GM12878 (cell line): Measurements from ENCODE around the gene DMD. TPM values are rescaled to one million over a fixed set of nuclear protein-coding genes. Genes with fewer than 3 reads are reported as not detected.

Source experiments
- ATAC-seq: fragments of 200-7000 bp; cut with Tn5 transposase; 3 replicates; pipeline ENCODE4 v1.9.1; 2020; ENCODE audit warnings: mild to moderate bottlenecking, moderate library complexity
- BruUV-seq: library from RNA; stranded (reverse); fragments of 400-500 nt; replicated peaks from 2 replicates; lab custom pipeline; 2021; lab: Mats Ljungman, UMichigan
- CTCF ChIA-PET: fragments of 300-600 bp; sonication (Branson Sonifier 250); formaldehyde crosslinking; extraction: SDS; loops from one replicate; lab custom pipeline; 2021; ENCODE audit warnings: inconsistent platforms; lab: Yijun Ruan, JAX
- POLR2A ChIA-PET: fragments of 350-600 bp; formaldehyde crosslinking; extraction: SDS; loops from one replicate; lab custom pipeline; 2021; ENCODE audit warnings: inconsistent platforms; lab: Charles Lee
- RAD21 ChIA-PET: fragments of 300-600 bp; sonication (Branson Sonifier 250); formaldehyde crosslinking; loops from one replicate; lab custom pipeline; 2023; ENCODE audit warnings: antibody characterized with exemption; ENCODE audit not compliant: unreplicated experiment; lab: Charles Lee
- SMC1A ChIA-PET: fragments of 300-600 bp; sonication (Branson Sonifier 250); formaldehyde crosslinking; loops from one replicate; lab custom pipeline; 2023; ENCODE audit not compliant: unreplicated experiment, uncharacterized antibody; lab: Charles Lee
- DNase-seq: peaks from one replicate; pipeline ENCODE4 v3.0.0-alpha.2; 2011; ENCODE audit warnings: low read depth, low spot score
- FAIRE-seq: peaks from 3 replicates; lab custom pipeline; 2011; peaks lifted over from hg19 to GRCh38; lab: Jason Lieb, UNC
- H2AFZ ChIP-seq: 2 replicates; pipeline ENCODE4 v1.6.0; 2011; ENCODE audit warnings: low read depth, low read length, control low read depth; ENCODE audit not compliant: control insufficient read depth
- H3K27ac ChIP-seq: 2 replicates; pipeline ENCODE4 v1.5.1; 2011; ENCODE audit warnings: control low read depth; ENCODE audit not compliant: control insufficient read depth, insufficient read depth
- H3K27me3 ChIP-seq, 2 experiments: replicated peaks in 1 of 2; 2 replicates each; pipeline versions ENCODE4 v1.6.0 to v1.6.1; 2011; ENCODE audit warnings: low read length in 1 of 2; ENCODE audit not compliant: control insufficient read depth in 2 of 2, insufficient read depth in 2 of 2
- H3K36me3 ChIP-seq, 2 experiments: 2 replicates each; pipeline ENCODE4 v1.5.1; 2011; ENCODE audit warnings: low read length in 1 of 2; ENCODE audit not compliant: control insufficient read depth in 2 of 2, insufficient read depth in 2 of 2
- H3K4me1 ChIP-seq: 2 replicates; pipeline ENCODE4 v1.6.1; 2011; ENCODE audit warnings: mild to moderate bottlenecking, low read length, moderate library complexity, mixed read lengths; ENCODE audit not compliant: control insufficient read depth, insufficient read depth
- H3K4me2 ChIP-seq: 2 replicates; pipeline ENCODE4 v1.6.0; 2011; ENCODE audit warnings: control low read depth; ENCODE audit not compliant: control insufficient read depth, insufficient read depth
- H3K4me3 ChIP-seq: fragments of 200-600 bp; sonication (generic); 2 replicates; pipeline ENCODE4 v1.5.1; 2016
- H3K79me2 ChIP-seq: 2 replicates; pipeline ENCODE4 v1.6.0; 2011; ENCODE audit warnings: low read length; ENCODE audit not compliant: control insufficient read depth, insufficient read depth
- H3K9ac ChIP-seq: 2 replicates; pipeline ENCODE4 v1.8.0; 2011; ENCODE audit warnings: low read length, control low read depth, mixed read lengths; ENCODE audit not compliant: control insufficient read depth, insufficient read depth
- H3K9me3 ChIP-seq: replicated peaks from 3 replicates; pipeline ENCODE4 v1.5.1; 2011; ENCODE audit warnings: mild to moderate bottlenecking, low read length; ENCODE audit not compliant: control insufficient read depth, insufficient read depth
- H4K20me1 ChIP-seq: 2 replicates; pipeline ENCODE4 v1.6.0; 2011; ENCODE audit not compliant: control insufficient read depth, insufficient read depth
- BCLAF1 ChIP-seq: fragments of 450-650 bp; IDR thresholded peaks from 2 replicates; pipeline ENCODE4 v1.6.1; 2017; ENCODE audit warnings: antibody characterized with exemption, mild to moderate bottlenecking, moderate library complexity
- BRCA1 ChIP-seq: IDR thresholded peaks from 2 replicates; pipeline ENCODE4 v1.6.1; 2011; ENCODE audit warnings: low read depth, low read length, improper control_type of control experiment
- CHD2 ChIP-seq: IDR thresholded peaks from 2 replicates; pipeline ENCODE4 v1.6.1; 2011; ENCODE audit warnings: low read depth, low read length, improper control_type of control experiment, borderline replicate concordance
- DPF2 ChIP-seq: fragments of 450-650 bp; IDR thresholded peaks from 2 replicates; pipeline ENCODE4 v1.6.1; 2017; ENCODE audit warnings: mild to moderate bottlenecking
- EGR1 ChIP-seq, 2 experiments: IDR thresholded peaks; 1 replicate in 1 of 2; 2 replicates in 1 of 2; pipeline ENCODE4 v1.6.1; 2011 to 2012; ENCODE audit warnings: low read depth in 2 of 2, low read length in 2 of 2, borderline replicate concordance in 1 of 2, mild to moderate bottlenecking in 1 of 2, moderate library complexity in 1 of 2
- EZH2 ChIP-seq: IDR thresholded peaks from 2 replicates; pipeline ENCODE4 v1.6.1; 2012; ENCODE audit warnings: low read depth, mild to moderate bottlenecking, control low read depth, inconsistent platforms, low read length, borderline replicate concordance; ENCODE audit not compliant: control insufficient read depth
- IKZF1 ChIP-seq: fragments of 450-650 bp; conservative IDR thresholded peaks from 2 replicates; pipeline ENCODE4 v1.6.1; 2017; ENCODE audit warnings: antibody characterized with exemption, mild to moderate bottlenecking
- MYB ChIP-seq: fragments of 150-350 bp; IDR thresholded peaks from 2 replicates; pipeline ENCODE4 v1.6.1; 2014; ENCODE audit warnings: mild to moderate bottlenecking, low read depth, low read length, borderline replicate concordance
- NR2F1 ChIP-seq: fragments of 450-650 bp; conservative IDR thresholded peaks from 2 replicates; pipeline ENCODE4 v1.6.1; 2017; ENCODE audit warnings: mild to moderate bottlenecking
- NRF1 ChIP-seq: conservative IDR thresholded peaks from 2 replicates; pipeline ENCODE4 v1.6.1; 2011; ENCODE audit warnings: mild to moderate bottlenecking, low read depth, low read length, improper control_type of control experiment
- PAX8 ChIP-seq: fragments of 450-650 bp; IDR thresholded peaks from 2 replicates; pipeline ENCODE4 v1.6.1; 2017; ENCODE audit warnings: mild to moderate bottlenecking, moderate library complexity
- POLR2A ChIP-seq: IDR thresholded peaks from 2 replicates; pipeline ENCODE4 v1.6.1; 2011; ENCODE audit warnings: low read depth, mild to moderate bottlenecking, low read length
- POU2F2 ChIP-seq: IDR thresholded peaks from 3 replicates; pipeline ENCODE4 v1.6.1; 2011; ENCODE audit warnings: low read depth, mild to moderate bottlenecking, low read length, borderline replicate concordance
- RB1 ChIP-seq: fragments of 450-650 bp; formaldehyde crosslinking; IDR thresholded peaks from 2 replicates; pipeline ENCODE4 v1.6.1; 2017; ENCODE audit warnings: mild to moderate bottlenecking, borderline replicate concordance
- RFX5 ChIP-seq: IDR thresholded peaks from 2 replicates; pipeline ENCODE4 v1.6.1; 2011; ENCODE audit warnings: low read depth, low read length, improper control_type of control experiment
- SREBF1 ChIP-seq: IDR thresholded peaks from 2 replicates; pipeline ENCODE4 v1.6.1; 2012; ENCODE audit warnings: mild to moderate bottlenecking, low read length
- ZNF384 ChIP-seq: IDR thresholded peaks from 2 replicates; pipeline ENCODE4 v1.6.1; 2012; ENCODE audit warnings: low read depth, mild to moderate bottlenecking, low read length, improper control_type of control experiment, borderline replicate concordance
- ZNF622 ChIP-seq: fragments of 450-650 bp; IDR thresholded peaks from 2 replicates; pipeline ENCODE4 v1.6.1; 2017; ENCODE audit warnings: mild to moderate bottlenecking, inconsistent platforms
- WGBS: methylation state at CpG from one replicate; pipeline ENCODE4 v1.1.6; 2016; ENCODE audit warnings: low lambda C conversion rate; ENCODE audit not compliant: insufficient replicate concordance, insufficient coverage; ENCODE audit errors: missing lambda C conversion rate; 5-methylcytosine and 5-hydroxymethylcytosine counted together
- in situ Hi-C: fragments of 300-500 bp; cut with MboI; formaldehyde crosslinking; loops from 9 replicates; pipeline ENCODE4 v1.14.3; 2018; ENCODE audit warnings: mixed read lengths
- intact Hi-C: fragments of 100-400 bp; cut with micrococcal nuclease; formaldehyde crosslinking; loops from one replicate; pipeline ENCODE4 v1.14.2; 2022; ENCODE audit not compliant: unreplicated experiment
- polyA plus RNA-seq, 11 experiments: library from polyadenylated mRNA; depleted of rRNA in 4 of 11; unstranded in 6 of 11; stranded (reverse) in 5 of 11; fragments of >200 nt; fragmentation: Nextera tagmentation in 4 of 11; fragmentation: Illumina TruSeq in 1 of 11; extraction: Ambion mirVana in 4 of 11; extraction: Trizol in 1 of 11; gene quantifications; 1 replicate in 1 of 11; 2 replicates in 10 of 11; pipeline versions ENCODE4 v1.2.1 to v1.2.3, GENCODE V29; 2011 to 2016; ENCODE audit warnings: inconsistent platforms in 2 of 11, missing spikeins in 2 of 11, low read depth in 1 of 11
- total RNA-seq, 4 experiments: library from RNA; depleted of rRNA in 3 of 4; stranded (reverse); fragments of >200 nt in 3 of 4; fragmentation: Illumina TruSeq in 1 of 4; extraction: Trizol in 1 of 4; gene quantifications; 2 replicates each; pipeline versions ENCODE4 v1.2.1 to v1.2.3, GENCODE V29; 2013 to 2021
- TF ChIP-seq, protein P1 (sequence below): fragments of 450-650 bp; conservative IDR thresholded peaks from 2 replicates; pipeline ENCODE4 v1.6.1; 2017; ENCODE audit warnings: mild to moderate bottlenecking, moderate library complexity

DMD gene
- total and polyA plus RNA-seq, 10 of the 15 experiments (the other 5 are each of a cell fraction or from before 2014, with no cell fraction given), result 1.4 to 24.3 (median 4.3) TPM

- ChIA-PET POLR2A (interaction anchor here (0.6 kb wide), 1 partner anchor 446 kb away, joined by 4 read pairs; no protein-coding TSS in a partner anchor), CTCF (interaction anchor here (1.0 to 1.9 kb wide), 6 partner anchors 15 to 230 kb away, joined by 4 to 6 read pairs (median 4); no protein-coding TSS in a partner anchor), RAD21 (interaction anchor here (1.4 to 2.0 kb wide), 3 partner anchors 22 to 51 kb away, joined by 3 to 14 read pairs (median 9); no protein-coding TSS in a partner anchor), SMC1A (interaction anchor here (0.9 to 1.4 kb wide), 6 partner anchors 10 to 53 kb away, joined by 3 to 5 read pairs (median 4); no protein-coding TSS in a partner anchor)
- Histone ChIP-seq H3K4me3 (peak overlapping the region; percentile 70; the same call in 1 of the 2 replicates), H3K4me1 (no peaks in the 10 kb centered on the region), H3K9me3 (no peaks in the 10 kb centered on the region), H3K36me3 (no peaks in the 10 kb centered on the region), H3K4me2 (peak overlapping the region; percentile 50; the same call in 1 of the 2 replicates), H3K27me3 (0 out of 4 replicates have a peak, but pooled peaks cover 0 to 2% of the 10 kb centered on the region in 2 experiments), H3K9ac (peak overlapping the region; percentile 53; the same call in 1 of the 2 replicates), H3K27ac (peak overlapping the region; percentile 40), H3K79me2 (no peaks in the 10 kb centered on the region; the same call in 1 of the 2 replicates), H4K20me1 (no peaks in the 10 kb centered on the region), H2AFZ (peak overlapping the region; percentile 71)
- intact Hi-C loops, result loop anchor here (2.0 kb wide), 1 partner anchor 32 kb away; no protein-coding TSS in a partner anchor
- FAIRE-seq, result no peak
- 40% methylated on average over 45 of the region's 74 CpGs for WGBS
- in situ Hi-C loops, result no loop called here
- no TSS peak for BruUV-seq
- ATAC-seq, result peak; percentile 92
- TF ChIP-seq MYB (no peak), ZNF384 (0 out of 2 replicates have a peak, but pooled peaks have one; percentile 29), RB1 (no peak), POU2F2 (no peak), BRCA1 (no peak), EZH2 (no peak), CHD2 (no peak), RFX5 (no peak), EGR1 (IDR thresholded peaks at IDR 0.05; ENCODE audit: borderline replicate concordance in 1 of 2, low read depth in 2 of 2, low read length in 2 of 2) (peak in 1 of 2 experiments; percentile 25; a peak in 1 of 3 replicates), ZNF622 (no peak), SREBF1 (no peak), NRF1 (no peak), POLR2A (peak; percentile 57; the same call in 1 of the 2 replicates), NR2F1 (0 out of 2 replicates have a peak, but pooled peaks have one; percentile 38), IKZF1 (peak; percentile 4; the same call in 1 of the 2 replicates), PAX8 (no peak), BCLAF1 (no peak), DPF2 (0 out of 2 replicates have a peak, but pooled peaks have one; percentile 43)
- TF ChIP-seq, protein P1, sequence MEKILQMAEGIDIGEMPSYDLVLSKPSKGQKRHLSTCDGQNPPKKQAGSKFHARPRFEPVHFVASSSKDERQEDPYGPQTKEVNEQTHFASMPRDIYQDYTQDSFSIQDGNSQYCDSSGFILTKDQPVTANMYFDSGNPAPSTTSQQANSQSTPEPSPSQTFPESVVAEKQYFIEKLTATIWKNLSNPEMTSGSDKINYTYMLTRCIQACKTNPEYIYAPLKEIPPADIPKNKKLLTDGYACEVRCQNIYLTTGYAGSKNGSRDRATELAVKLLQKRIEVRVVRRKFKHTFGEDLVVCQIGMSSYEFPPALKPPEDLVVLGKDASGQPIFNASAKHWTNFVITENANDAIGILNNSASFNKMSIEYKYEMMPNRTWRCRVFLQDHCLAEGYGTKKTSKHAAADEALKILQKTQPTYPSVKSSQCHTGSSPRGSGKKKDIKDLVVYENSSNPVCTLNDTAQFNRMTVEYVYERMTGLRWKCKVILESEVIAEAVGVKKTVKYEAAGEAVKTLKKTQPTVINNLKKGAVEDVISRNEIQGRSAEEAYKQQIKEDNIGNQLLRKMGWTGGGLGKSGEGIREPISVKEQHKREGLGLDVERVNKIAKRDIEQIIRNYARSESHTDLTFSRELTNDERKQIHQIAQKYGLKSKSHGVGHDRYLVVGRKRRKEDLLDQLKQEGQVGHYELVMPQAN, result 0 out of 2 replicates have a peak, but pooled peaks have one; percentile 37
- DNase-seq, result no peak
These were observed 1944.9 kb downstream of the DMD start for GRCh38 chrX:31266203-31267076.
